Smooth muscle cell of bladder (primary cell): Measurements from ENCODE around the gene RNFT2. TPM values are rescaled to one million over a fixed set of nuclear protein-coding genes. Genes with fewer than 3 reads are reported as not detected.

Experiments used
- total RNA-seq: library from RNA; depleted of rRNA; stranded (reverse); fragments of >200 nt; gene quantifications from 2 replicates; pipeline ENCODE4 v1.2.3, GENCODE V29; 2014

RNFT2 gene, protein sequence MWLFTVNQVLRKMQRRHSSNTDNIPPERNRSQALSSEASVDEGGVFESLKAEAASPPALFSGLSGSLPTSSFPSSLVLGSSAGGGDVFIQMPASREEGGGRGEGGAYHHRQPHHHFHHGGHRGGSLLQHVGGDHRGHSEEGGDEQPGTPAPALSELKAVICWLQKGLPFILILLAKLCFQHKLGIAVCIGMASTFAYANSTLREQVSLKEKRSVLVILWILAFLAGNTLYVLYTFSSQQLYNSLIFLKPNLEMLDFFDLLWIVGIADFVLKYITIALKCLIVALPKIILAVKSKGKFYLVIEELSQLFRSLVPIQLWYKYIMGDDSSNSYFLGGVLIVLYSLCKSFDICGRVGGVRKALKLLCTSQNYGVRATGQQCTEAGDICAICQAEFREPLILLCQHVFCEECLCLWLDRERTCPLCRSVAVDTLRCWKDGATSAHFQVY
- 0.74 and 1.3 TPM in 2 replicates for total RNA-seq

DNA sequence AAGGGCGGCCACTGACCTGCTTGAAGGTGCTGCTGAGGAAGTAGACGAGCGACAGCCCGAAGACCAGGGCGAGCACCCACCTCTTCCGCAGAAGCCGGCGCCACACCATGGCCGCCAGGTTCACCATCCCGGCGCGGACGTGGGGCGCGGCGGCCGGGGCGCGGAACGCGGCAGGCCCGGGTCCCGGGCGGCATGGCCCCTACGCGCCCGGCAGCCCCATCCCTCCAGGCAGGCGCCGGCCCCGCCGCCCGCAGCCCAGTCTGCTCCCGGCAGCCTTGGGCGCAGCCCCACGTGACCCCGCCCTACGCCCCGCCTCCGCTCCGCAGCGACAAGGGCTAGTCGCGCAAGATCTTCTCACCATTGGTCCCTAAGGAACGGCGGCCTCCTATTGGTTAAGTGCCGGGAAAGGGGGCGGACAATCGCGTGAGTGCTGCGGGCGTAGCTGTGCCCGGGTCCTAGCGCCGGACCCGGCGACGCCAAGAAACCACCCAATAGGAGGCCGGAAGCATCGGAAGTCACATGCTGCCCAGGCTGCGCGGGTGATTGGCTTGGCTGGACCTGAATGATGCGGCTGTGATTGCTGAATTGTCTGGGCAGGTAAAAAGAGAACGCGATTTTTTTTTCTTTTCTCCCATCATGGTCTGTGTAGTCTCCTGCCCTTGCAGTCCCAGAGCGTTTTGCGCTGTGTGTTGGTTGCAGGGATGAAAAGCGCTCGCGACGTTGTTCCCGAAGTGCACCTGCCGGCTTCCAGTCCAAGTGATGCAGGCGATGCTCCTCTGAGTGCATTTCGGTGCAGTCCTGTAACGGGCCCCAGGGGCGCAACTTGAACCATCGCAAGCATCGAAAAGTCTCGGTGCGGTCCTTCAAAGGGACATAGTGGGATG is at the start of gene RNFT2, which contains the start of gene SPRING1:
Gene RNFT2 (plus strand): TSS at position 542 of the 884 bp plus-strand sequence. CDS start 2,183 bp downstream, outside the sequence.
Gene SPRING1 (minus strand): TSS at position 296 of the 884 bp plus-strand sequence. CDS start 169 bp downstream, at position 127.

DNA sequence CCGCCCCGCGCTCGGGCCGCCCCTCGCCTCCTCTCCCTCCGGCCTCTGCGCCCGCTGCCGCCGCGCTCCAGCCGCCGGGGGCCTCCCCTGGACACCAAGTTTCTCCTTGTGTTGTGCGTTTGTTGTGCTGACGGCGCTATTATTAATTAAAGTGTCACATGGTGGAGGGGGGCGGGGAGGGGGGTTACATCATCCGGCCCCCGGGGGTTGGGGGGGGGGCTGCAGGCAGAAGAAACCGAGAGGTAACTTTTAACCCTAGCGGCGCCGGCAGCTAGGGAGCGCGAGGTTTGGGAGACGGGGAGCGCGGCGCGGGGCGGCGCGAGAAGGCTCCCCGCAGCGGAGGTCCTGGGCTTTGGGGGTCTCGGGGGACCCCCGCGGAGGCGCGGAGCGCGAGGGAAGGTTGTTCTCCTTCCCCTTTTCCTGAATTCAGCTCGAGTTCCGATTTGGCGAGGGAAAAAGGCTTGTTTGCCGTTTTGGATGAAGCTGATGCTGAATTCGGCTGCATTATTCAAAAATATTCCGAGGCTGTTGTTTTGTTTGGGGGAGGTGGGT is 143.3 kb downstream of the RNFT2 start, which contains the start of gene HRK:
Gene HRK (minus strand): TSS at position 117 of the 552 bp plus-strand sequence. CDS start 134 bp downstream, outside the sequence.

Other genes starting within 250 kb of the RNFT2 start
- 0.14 and 0.28 TPM in 2 replicates for gene MAP1LC3B2, start 178.9 kb upstream of the RNFT2 start, total RNA-seq
- gene SPRING1, start 246 bp upstream of the RNFT2 start, total RNA-seq, result 12.1 and 17.5 TPM in 2 replicates
- not detected in 2 replicates for gene HRK, start 143.1 kb downstream of the RNFT2 start, total RNA-seq
- gene FBXW8, start 172.6 kb downstream of the RNFT2 start, total RNA-seq, result 14.9 and 17.4 TPM in 2 replicates